ENCODE results near the gene SIRPA.

The SIRPA gene

DNA sequence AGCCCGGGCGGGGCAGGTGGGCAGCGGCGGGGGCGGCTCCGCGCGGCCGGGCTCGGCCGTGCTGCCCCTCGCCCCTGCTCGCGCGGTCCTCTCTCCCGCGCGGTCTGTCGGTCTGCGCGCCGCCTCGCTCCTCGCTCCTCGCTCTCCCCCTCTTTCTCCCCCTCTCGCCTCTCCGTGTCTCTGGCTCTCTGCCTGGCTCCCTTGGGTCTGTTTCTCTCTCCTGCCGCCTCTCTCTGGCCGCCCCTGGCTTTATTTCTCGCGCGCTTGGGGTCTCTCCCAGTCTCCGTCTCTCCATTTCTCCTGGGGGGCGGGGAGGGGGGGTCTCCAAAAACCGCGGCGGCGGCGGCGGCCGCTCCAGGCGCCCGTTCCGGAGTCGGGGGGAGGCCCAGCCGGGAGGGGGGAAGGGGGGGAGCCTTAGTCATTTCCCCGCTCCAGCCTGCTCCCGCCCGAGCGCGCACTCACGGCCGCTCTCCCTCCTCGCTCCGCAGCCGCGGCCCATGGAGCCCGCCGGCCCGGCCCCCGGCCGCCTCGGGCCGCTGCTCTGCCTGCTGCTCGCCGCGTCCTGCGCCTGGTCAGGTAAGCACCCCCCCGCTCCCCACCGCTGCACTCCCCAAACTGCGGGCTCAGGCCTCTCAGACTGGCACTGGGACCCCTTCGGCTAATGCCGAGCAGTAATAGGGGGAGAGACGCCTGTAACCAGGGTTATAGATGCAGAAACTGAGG is at the start of gene SIRPA:
SIRPA (plus strand) TSS at position 457 of the 723 bp plus-strand sequence; CDS start at position 498, 41 bp downstream.
- Histone ChIP-seq H3K9me3 (ENCODE audit: control insufficient read depth, insufficient read depth, low read length) (no peaks in the 10 kb centered on the region), H3K4me3 (ENCODE audit: low read depth, low read length) (peak within 1 kb of the TSS; percentile 74), H3K4me1 (ENCODE audit: control insufficient read depth, insufficient read depth, low read length) (peaks cover 19% of the 10 kb centered on the region), H3K36me3 (ENCODE audit: control insufficient read depth, insufficient read depth, low read length) (no peaks in the 10 kb centered on the region), H3K27ac (ENCODE audit: low read depth, low read length) (peak within 1 kb of the TSS; percentile 50), H3K9ac (ENCODE audit: low read depth, low read length) (peak within 1 kb of the TSS; percentile 49; the same call in 1 of the 2 replicates), H3K27me3 (ENCODE audit: control insufficient read depth, insufficient read depth, low read length) (peaks cover 42% of the 10 kb centered on the region)

DNA sequence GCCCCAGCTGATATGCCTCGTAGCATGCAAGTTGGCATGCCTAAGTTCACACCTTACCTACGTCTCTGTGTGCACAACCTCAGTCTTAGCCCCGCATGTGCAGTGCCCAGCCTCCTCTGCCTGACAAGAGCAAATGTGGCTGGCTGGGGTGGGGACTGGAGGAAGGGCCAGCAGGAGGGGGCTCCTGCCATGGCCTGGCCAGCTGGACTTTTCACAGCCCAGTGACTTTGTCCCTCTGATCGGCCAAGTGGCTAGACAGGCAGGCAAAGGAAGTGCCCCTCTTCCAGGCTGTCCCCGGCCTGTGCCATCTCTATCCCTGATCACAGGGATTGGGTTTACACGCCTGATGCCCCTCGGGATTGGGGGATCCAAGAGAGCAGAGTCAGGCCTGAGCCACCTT is 49.5 kb upstream of the SIRPA start:
- H3K27ac ChIP-seq (ENCODE audit: low read depth, low read length) = no peak overlapping the region
- H3K4me1 ChIP-seq (ENCODE audit: control insufficient read depth, insufficient read depth, low read length) = peaks cover 3% of the 10 kb centered on the region; the same call in 1 of the 2 replicates
- H3K27me3 ChIP-seq (ENCODE audit: control insufficient read depth, insufficient read depth, low read length) = no peaks in the 10 kb centered on the region
- H3K4me3 ChIP-seq (ENCODE audit: low read depth, low read length) = no peak overlapping the region
- H3K9ac ChIP-seq (ENCODE audit: low read depth, low read length) = no peak overlapping the region
- no peaks in the 10 kb centered on the region for H3K9me3 ChIP-seq (ENCODE audit: control insufficient read depth, insufficient read depth, low read length)
- no peaks in the 10 kb centered on the region for H3K36me3 ChIP-seq (ENCODE audit: control insufficient read depth, insufficient read depth, low read length)

DNA sequence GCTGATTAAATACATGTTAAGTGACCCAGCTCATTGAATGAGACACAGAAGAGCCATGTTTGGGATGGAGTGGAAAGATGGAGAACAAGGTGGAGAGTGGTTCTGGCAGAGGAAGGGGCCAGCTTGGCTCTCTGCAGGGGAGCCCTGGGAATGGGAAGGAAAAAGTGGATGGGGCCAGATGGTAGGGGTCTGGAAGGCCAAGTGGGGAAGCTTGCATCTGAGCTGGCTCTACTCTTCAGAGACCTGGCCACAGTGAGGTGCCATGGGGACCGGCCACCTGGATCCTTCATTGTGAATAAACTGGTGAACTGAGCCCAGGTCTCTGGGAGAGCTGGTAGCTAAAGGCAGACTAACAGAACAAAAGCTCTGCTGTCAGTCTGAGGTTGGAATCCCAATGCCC is 48.9 kb upstream of the SIRPA start:
- Histone ChIP-seq H3K27ac (ENCODE audit: low read depth, low read length) (no peak overlapping the region), H3K27me3 (ENCODE audit: control insufficient read depth, insufficient read depth, low read length) (no peaks in the 10 kb centered on the region), H3K36me3 (ENCODE audit: control insufficient read depth, insufficient read depth, low read length) (no peaks in the 10 kb centered on the region), H3K9me3 (ENCODE audit: control insufficient read depth, insufficient read depth, low read length) (no peaks in the 10 kb centered on the region), H3K9ac (ENCODE audit: low read depth, low read length) (no peak overlapping the region), H3K4me3 (ENCODE audit: low read depth, low read length) (no peak overlapping the region), H3K4me1 (ENCODE audit: control insufficient read depth, insufficient read depth, low read length) (peaks cover 3% of the 10 kb centered on the region; the same call in 1 of the 2 replicates)

DNA sequence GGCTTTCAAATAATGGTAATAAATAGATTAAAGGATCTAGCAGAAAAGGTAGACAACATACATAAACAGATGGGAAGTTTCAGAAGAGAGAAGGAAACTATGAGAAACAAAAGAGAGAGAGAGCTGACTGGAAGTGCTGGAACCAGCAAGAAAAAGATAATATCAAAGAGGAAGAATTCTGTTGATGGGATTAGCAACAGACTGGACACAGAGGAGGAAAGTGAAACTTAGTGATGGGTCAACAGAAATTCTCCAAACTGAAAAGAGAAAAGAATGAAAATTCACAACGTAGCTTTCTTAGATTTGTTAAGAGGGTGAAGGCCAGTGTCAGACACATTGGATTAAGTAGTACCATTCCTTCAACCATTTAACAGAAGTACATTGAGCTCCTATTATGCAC is 48.3 kb upstream of the SIRPA start:
- Histone ChIP-seq H3K27ac (ENCODE audit: low read depth, low read length) (no peak overlapping the region), H3K4me1 (ENCODE audit: control insufficient read depth, insufficient read depth, low read length) (peaks cover 3% of the 10 kb centered on the region; the same call in 1 of the 2 replicates), H3K27me3 (ENCODE audit: control insufficient read depth, insufficient read depth, low read length) (no peaks in the 10 kb centered on the region), H3K36me3 (ENCODE audit: control insufficient read depth, insufficient read depth, low read length) (no peaks in the 10 kb centered on the region), H3K9ac (ENCODE audit: low read depth, low read length) (no peak overlapping the region), H3K4me3 (ENCODE audit: low read depth, low read length) (no peak overlapping the region), H3K9me3 (ENCODE audit: control insufficient read depth, insufficient read depth, low read length) (no peaks in the 10 kb centered on the region)

GRCh38 chr20:1847780-1848179 is 47.4 kb upstream of the SIRPA start:
- no peaks in the 10 kb centered on the region for H3K27me3 ChIP-seq (ENCODE audit: control insufficient read depth, insufficient read depth, low read length)
- H3K27ac ChIP-seq (ENCODE audit: low read depth, low read length) = no peak overlapping the region
- no peak overlapping the region for H3K9ac ChIP-seq (ENCODE audit: low read depth, low read length)
- H3K9me3 ChIP-seq (ENCODE audit: control insufficient read depth, insufficient read depth, low read length) = no peaks in the 10 kb centered on the region
- no peak overlapping the region for H3K4me3 ChIP-seq (ENCODE audit: low read depth, low read length)
- H3K4me1 ChIP-seq (ENCODE audit: control insufficient read depth, insufficient read depth, low read length) = peaks cover 4% of the 10 kb centered on the region
- no peaks in the 10 kb centered on the region for H3K36me3 ChIP-seq (ENCODE audit: control insufficient read depth, insufficient read depth, low read length)

DNA sequence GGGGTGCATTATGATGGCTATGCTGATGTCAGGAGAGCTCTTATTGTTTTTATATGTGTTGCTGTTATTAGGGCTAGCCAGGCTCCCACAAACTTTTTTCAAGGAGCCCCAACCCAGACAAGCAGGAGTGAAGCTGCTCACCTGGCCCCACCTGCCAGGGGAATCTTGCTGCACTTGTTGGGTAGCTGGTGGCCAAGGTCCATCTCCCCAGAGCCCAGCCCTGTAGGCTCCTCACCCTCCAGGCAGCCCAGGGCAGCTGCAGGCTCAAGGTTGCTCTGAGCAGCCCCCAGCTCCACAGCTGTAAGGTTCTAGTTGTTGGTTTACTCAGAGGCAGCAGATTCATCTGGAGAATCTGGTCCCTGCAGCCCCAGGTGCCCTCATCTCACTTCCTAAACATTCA is 46.8 kb upstream of the SIRPA start:
- no peaks in the 10 kb centered on the region for H3K27me3 ChIP-seq (ENCODE audit: control insufficient read depth, insufficient read depth, low read length)
- no peaks in the 10 kb centered on the region for H3K36me3 ChIP-seq (ENCODE audit: control insufficient read depth, insufficient read depth, low read length)
- H3K4me3 ChIP-seq (ENCODE audit: low read depth, low read length) = no peak overlapping the region
- no peak overlapping the region for H3K9ac ChIP-seq (ENCODE audit: low read depth, low read length)
- H3K27ac ChIP-seq (ENCODE audit: low read depth, low read length) = no peak overlapping the region
- H3K9me3 ChIP-seq (ENCODE audit: control insufficient read depth, insufficient read depth, low read length) = no peaks in the 10 kb centered on the region
- H3K4me1 ChIP-seq (ENCODE audit: control insufficient read depth, insufficient read depth, low read length) = peaks cover 10% of the 10 kb centered on the region

- Histone ChIP-seq H3K9me3 (ENCODE audit: control insufficient read depth, insufficient read depth, low read length) (no peaks in the 10 kb centered on the region), H3K4me1 (ENCODE audit: control insufficient read depth, insufficient read depth, low read length) (peaks cover 10% of the 10 kb centered on the region), H3K27ac (ENCODE audit: low read depth, low read length) (no peak overlapping the region), H3K4me3 (ENCODE audit: low read depth, low read length) (no peak overlapping the region), H3K9ac (ENCODE audit: low read depth, low read length) (no peak overlapping the region), H3K27me3 (ENCODE audit: control insufficient read depth, insufficient read depth, low read length) (no peaks in the 10 kb centered on the region; the same call in 1 of the 2 replicates), H3K36me3 (ENCODE audit: control insufficient read depth, insufficient read depth, low read length) (no peaks in the 10 kb centered on the region)
Measured at GRCh38 chr20:1851396-1851795, 43.8 kb upstream of the SIRPA start.

- no peak overlapping the region for H3K27ac ChIP-seq (ENCODE audit: low read depth, low read length)
- no peaks in the 10 kb centered on the region; the same call in 1 of the 2 replicates for H3K27me3 ChIP-seq (ENCODE audit: control insufficient read depth, insufficient read depth, low read length)
- H3K4me3 ChIP-seq (ENCODE audit: low read depth, low read length) = no peak overlapping the region
- no peaks in the 10 kb centered on the region for H3K9me3 ChIP-seq (ENCODE audit: control insufficient read depth, insufficient read depth, low read length)
- H3K9ac ChIP-seq (ENCODE audit: low read depth, low read length) = no peak overlapping the region
- peaks cover 10% of the 10 kb centered on the region for H3K4me1 ChIP-seq (ENCODE audit: control insufficient read depth, insufficient read depth, low read length)
- no peaks in the 10 kb centered on the region for H3K36me3 ChIP-seq (ENCODE audit: control insufficient read depth, insufficient read depth, low read length)
Measured at GRCh38 chr20:1853473-1853872, 41.7 kb upstream of the SIRPA start.

DNA sequence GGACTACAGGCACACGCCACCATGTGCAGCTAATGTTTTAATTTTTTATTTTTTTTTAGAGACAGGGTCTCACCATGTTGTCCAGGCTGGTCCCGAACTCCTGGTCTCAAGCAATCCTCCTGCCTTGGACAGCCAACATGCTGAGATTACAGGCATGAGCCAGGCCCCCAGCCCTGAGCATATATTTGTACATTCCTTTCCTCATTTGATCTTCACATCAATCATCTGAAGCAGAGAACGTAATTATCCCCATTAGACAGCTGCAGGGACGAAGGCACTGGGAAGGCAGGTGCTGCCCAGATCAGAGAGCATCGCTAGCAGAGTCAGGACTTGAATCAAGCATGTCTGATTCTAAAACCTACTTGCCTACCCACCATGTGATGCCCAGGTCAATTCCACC is 41.0 kb upstream of the SIRPA start:
- Histone ChIP-seq H3K9ac (ENCODE audit: low read depth, low read length) (no peak overlapping the region), H3K27me3 (ENCODE audit: control insufficient read depth, insufficient read depth, low read length) (no peaks in the 10 kb centered on the region; the same call in 1 of the 2 replicates), H3K36me3 (ENCODE audit: control insufficient read depth, insufficient read depth, low read length) (no peaks in the 10 kb centered on the region), H3K4me3 (ENCODE audit: low read depth, low read length) (no peak overlapping the region), H3K4me1 (ENCODE audit: control insufficient read depth, insufficient read depth, low read length) (peaks cover 10% of the 10 kb centered on the region), H3K27ac (ENCODE audit: low read depth, low read length) (no peak overlapping the region), H3K9me3 (ENCODE audit: control insufficient read depth, insufficient read depth, low read length) (no peaks in the 10 kb centered on the region)

DNA sequence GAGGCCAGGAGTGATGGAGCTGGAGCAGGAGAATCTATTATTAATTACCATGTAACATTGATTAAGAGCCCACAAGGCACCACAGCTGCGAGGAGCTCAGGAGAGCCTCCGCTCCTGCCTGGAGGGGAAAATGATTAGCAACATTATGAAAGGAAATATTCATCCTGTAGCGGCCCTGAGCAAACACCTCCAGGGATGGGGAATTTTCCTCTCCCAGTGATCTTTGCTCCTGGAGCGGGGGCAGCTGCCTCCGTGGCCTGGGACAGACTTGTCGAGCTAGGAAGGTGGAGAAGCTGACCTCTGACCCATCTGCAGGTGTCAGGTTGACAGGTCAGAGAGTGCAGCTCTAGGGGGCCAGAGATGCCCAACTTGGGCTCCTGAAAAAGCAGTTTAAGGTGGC is 40.1 kb upstream of the SIRPA start:
- H3K36me3 ChIP-seq (ENCODE audit: control insufficient read depth, insufficient read depth, low read length) = no peaks in the 10 kb centered on the region
- no peaks in the 10 kb centered on the region for H3K9me3 ChIP-seq (ENCODE audit: control insufficient read depth, insufficient read depth, low read length)
- H3K4me1 ChIP-seq (ENCODE audit: control insufficient read depth, insufficient read depth, low read length) = peaks cover 10% of the 10 kb centered on the region
- no peaks in the 10 kb centered on the region; the same call in 1 of the 2 replicates for H3K27me3 ChIP-seq (ENCODE audit: control insufficient read depth, insufficient read depth, low read length)
- no peak overlapping the region for H3K4me3 ChIP-seq (ENCODE audit: low read depth, low read length)
- no peak overlapping the region for H3K9ac ChIP-seq (ENCODE audit: low read depth, low read length)
- no peak overlapping the region for H3K27ac ChIP-seq (ENCODE audit: low read depth, low read length)

- Histone ChIP-seq H3K36me3 (ENCODE audit: control insufficient read depth, insufficient read depth, low read length) (no peaks in the 10 kb centered on the region), H3K4me1 (ENCODE audit: control insufficient read depth, insufficient read depth, low read length) (peaks cover 7% of the 10 kb centered on the region; the same call in 1 of the 2 replicates), H3K4me3 (ENCODE audit: low read depth, low read length) (no peak overlapping the region), H3K27ac (ENCODE audit: low read depth, low read length) (no peak overlapping the region), H3K9ac (ENCODE audit: low read depth, low read length) (no peak overlapping the region), H3K9me3 (ENCODE audit: control insufficient read depth, insufficient read depth, low read length) (no peaks in the 10 kb centered on the region), H3K27me3 (ENCODE audit: control insufficient read depth, insufficient read depth, low read length) (no peaks in the 10 kb centered on the region; the same call in 1 of the 2 replicates)
Measured at GRCh38 chr20:1855690-1856089, 39.5 kb upstream of the SIRPA start.

Measured in HUES48 (cell line).